Endothelial cell of umbilical vein (primary cell): ENCODE data around the gene BUB3. TPM values are rescaled to one million over a fixed set of nuclear protein-coding genes. Genes with fewer than 3 reads are reported as not detected.

Source experiments
- BruUV-seq: library from RNA; stranded (reverse); fragments of 400-500 nt; replicated peaks from 2 replicates; lab custom pipeline; 2021; lab: Mats Ljungman, UMichigan
- CTCF ChIA-PET: fragments of 300-600, 350-600 bp; sonication (Branson Sonifier 250); formaldehyde crosslinking; loops from one replicate; lab custom pipeline; 2021; ENCODE audit warnings: antibody characterized with exemption, inconsistent platforms; lab: Charles Lee
- POLR2A ChIA-PET: fragments of 300-600, 350-600 bp; sonication (Branson Sonifier 250); formaldehyde crosslinking; loops from one replicate; lab custom pipeline; 2021; ENCODE audit warnings: antibody characterized with exemption, inconsistent platforms; lab: Charles Lee
- DNase-seq: peaks from one replicate; pipeline ENCODE4 v3.0.0-alpha.2; 2011; ENCODE audit warnings: low read depth, low spot score
- FAIRE-seq: peaks from 2 replicates; lab custom pipeline; 2011; peaks lifted over from hg19 to GRCh38; lab: Jason Lieb, UNC
- H2AFZ ChIP-seq: 2 replicates; pipeline ENCODE4 v1.6.0; 2012; ENCODE audit warnings: low read depth, low read length, control low read depth, inconsistent platforms
- H3K27ac ChIP-seq: 2 replicates; pipeline ENCODE4 v1.5.1; 2011; ENCODE audit warnings: low read depth, mild to moderate bottlenecking, control low read depth, low read length, moderate library complexity; ENCODE audit not compliant: insufficient read depth
- H3K27me3 ChIP-seq, 2 experiments: 2 replicates each; pipeline versions ENCODE4 v1.6.0 to v1.6.1; 2011; ENCODE audit warnings: low read length in 2 of 2, mixed read lengths in 1 of 2; ENCODE audit not compliant: control insufficient read depth in 2 of 2, insufficient read depth in 2 of 2
- H3K36me3 ChIP-seq, 2 experiments: 2 replicates in 1 of 2; 3 replicates in 1 of 2; pipeline ENCODE4 v1.5.1; 2011; ENCODE audit warnings: low read length in 2 of 2, mild to moderate bottlenecking in 1 of 2, moderate library complexity in 1 of 2; ENCODE audit not compliant: control insufficient read depth in 2 of 2, insufficient read depth in 2 of 2; ENCODE audit errors: extremely low read depth in 1 of 2
- H3K4me1 ChIP-seq: 3 replicates; pipeline ENCODE4 v1.5.1; 2011; ENCODE audit warnings: mild to moderate bottlenecking, low read length; ENCODE audit not compliant: control insufficient read depth, insufficient read depth; ENCODE audit errors: extremely low read depth
- H3K4me2 ChIP-seq: 2 replicates; pipeline ENCODE4 v1.6.1; 2011; ENCODE audit warnings: low read length, control low read depth, mixed read lengths; ENCODE audit not compliant: insufficient read depth
- H3K4me3 ChIP-seq, 3 experiments: fragments of 200-600 bp in 1 of 3; sonication (generic), shearing (Covaris generic) in 1 of 3; replicated peaks in 1 of 3; 2 replicates each; pipeline ENCODE4 v1.5.1; 2011 to 2016; ENCODE audit warnings: control low read depth in 3 of 3, low read length in 3 of 3, mild to moderate bottlenecking in 2 of 3, inconsistent platforms in 1 of 3, low read depth in 1 of 3, moderate library complexity in 1 of 3; ENCODE audit not compliant: insufficient read depth in 1 of 3
- H3K79me2 ChIP-seq: 2 replicates; pipeline ENCODE4 v1.6.0; 2012; ENCODE audit warnings: low read length, inconsistent platforms; ENCODE audit not compliant: control insufficient read depth, insufficient read depth
- H3K9ac ChIP-seq: replicated peaks from 2 replicates; pipeline ENCODE3; 2011; ENCODE audit warnings: low read length, control low read depth; ENCODE audit not compliant: insufficient read depth; ENCODE audit errors: extremely low read depth
- H3K9me1 ChIP-seq: replicated peaks from 3 replicates; pipeline ENCODE4 v1.6.0; 2011; ENCODE audit warnings: mild to moderate bottlenecking, low read length; ENCODE audit not compliant: control insufficient read depth, insufficient read depth; ENCODE audit errors: extremely low read depth
- H3K9me3 ChIP-seq: replicated peaks from 2 replicates; pipeline ENCODE4 v1.5.1; 2012; ENCODE audit warnings: low read length, inconsistent platforms; ENCODE audit not compliant: control insufficient read depth, insufficient read depth
- H4K20me1 ChIP-seq: replicated peaks from 2 replicates; pipeline ENCODE3; 2011; ENCODE audit warnings: mild to moderate bottlenecking, low read length; ENCODE audit not compliant: control insufficient read depth, insufficient read depth; ENCODE audit errors: extremely low read depth
- CTCF ChIP-seq, 2 donors: IDR thresholded peaks; 1 replicate in 1 of 2; 2 replicates in 1 of 2; pipeline ENCODE4 v1.5.1; 2011; ENCODE audit warnings: low read length in 2 of 2, mild to moderate bottlenecking in 2 of 2, moderate library complexity in 2 of 2, control low read depth in 1 of 2, inconsistent platforms in 1 of 2, low read depth in 1 of 2; ENCODE audit not compliant: insufficient read depth in 1 of 2; ENCODE audit errors: extremely low read depth in 1 of 2
- EZH2 ChIP-seq: IDR thresholded peaks from 2 replicates; pipeline ENCODE4 v1.6.1; 2012; ENCODE audit warnings: borderline replicate concordance, low read depth, mild to moderate bottlenecking, moderate library complexity, low read length, inconsistent platforms; ENCODE audit not compliant: severe bottlenecking
- FOS ChIP-seq: IDR thresholded peaks from 2 replicates; pipeline ENCODE4 v1.6.1; 2011; ENCODE audit warnings: mild to moderate bottlenecking, low read length, moderate library complexity, borderline replicate concordance; ENCODE audit not compliant: insufficient read depth
- GATA2 ChIP-seq: IDR thresholded peaks from 2 replicates; pipeline ENCODE4 v1.7.0; 2011; ENCODE audit warnings: low read depth, mild to moderate bottlenecking, moderate library complexity, mixed read lengths, low read length; ENCODE audit not compliant: insufficient read length, insufficient read depth
- JUN ChIP-seq: IDR thresholded peaks from 2 replicates; pipeline ENCODE4 v1.6.1; 2011; ENCODE audit warnings: borderline replicate concordance, low read depth; ENCODE audit not compliant: insufficient read length, insufficient read depth
- MAX ChIP-seq: IDR thresholded peaks from 2 replicates; pipeline ENCODE4 v1.6.1; 2011; ENCODE audit not compliant: insufficient read depth, insufficient read length
- MYC ChIP-seq: IDR thresholded peaks from one replicate; pipeline ENCODE4 v1.6.1; 2011; ENCODE audit warnings: mild to moderate bottlenecking, low read depth, low read length
- POLR2A ChIP-seq: IDR thresholded peaks from 2 replicates; pipeline ENCODE4 v1.6.1; 2012; ENCODE audit warnings: low read depth, mild to moderate bottlenecking, control low read depth, low read length
- POLR2AphosphoS5 ChIP-seq: IDR thresholded peaks from 2 replicates; pipeline ENCODE4 v1.6.1; 2012; ENCODE audit warnings: low read depth, mild to moderate bottlenecking, control low read depth, low read length, moderate library complexity; ENCODE audit not compliant: insufficient read depth
- dilution Hi-C: fragments of 300-500 bp; cut with MboI; formaldehyde crosslinking; loops from one replicate; pipeline ENCODE4 v1.15.0; 2019; ENCODE audit warnings: low sequenced_read_pairs; ENCODE audit not compliant: extremely low pct_ligation_motif_present
- intact Hi-C: fragments of 100-400 bp; cut with micrococcal nuclease; formaldehyde crosslinking; loops from one replicate; pipeline ENCODE4 v1.10.0; 2022
- polyA plus RNA-seq, 4 experiments: library from polyadenylated mRNA; depleted of rRNA in 3 of 4; stranded (reverse) in 3 of 4; unstranded in 1 of 4; fragments of >200 nt; gene quantifications; 2 replicates each; pipeline versions ENCODE4 v1.2.1 to v1.2.3, GENCODE V29; 2011 to 2012; ENCODE audit warnings: missing spikeins in 1 of 4
- total RNA-seq: library from RNA; stranded (reverse); gene quantifications from 2 replicates; pipeline ENCODE4 v1.2.3, GENCODE V29; 2021

BUB3 gene
- total and polyA plus RNA-seq, 2 donors (not counting 3 experiments of a cell fraction or from before 2014, with no cell fraction given), result 156 to 193 TPM

GRCh38 chr10:123129618-123130271, 24.5 kb upstream of the BUB3 start:
- FAIRE-seq, result no peak
- dilution Hi-C loops, result no loop called here

More at GRCh38 chr10:123129618-123130271, 24.5 kb upstream of the BUB3 start:
- DNase-seq, result no peak
- BruUV-seq, result no TSS peak
- Histone ChIP-seq H3K9me1 (no peaks in the 10 kb centered on the region), H3K79me2 (no peaks in the 10 kb centered on the region), H3K36me3 (no peaks in the 10 kb centered on the region), H4K20me1 (no peaks in the 10 kb centered on the region), H3K4me2 (no peak overlapping the region), H3K27me3 (peaks cover 44 to 70% of the 10 kb centered on the region in 2 experiments), H3K4me3 (no peak overlapping the region), H3K27ac (no peak overlapping the region), H3K9ac (no peak overlapping the region), H3K4me1 (peaks cover 6% of the 10 kb centered on the region), H2AFZ (no peak overlapping the region), H3K9me3 (no peaks in the 10 kb centered on the region)
- TF ChIP-seq MYC (no peak), FOS (no peak), EZH2 (no peak), CTCF (IDR thresholded peaks at IDR 0.05; ENCODE audit: extremely low read depth in 1 of 2, insufficient read depth in 1 of 2, low read depth in 1 of 2, low read length in 2 of 2) (no peak), POLR2A (no peak), POLR2AphosphoS5 (no peak), GATA2 (no peak), MAX (no peak), JUN (no peak)
- intact Hi-C loops, result loop anchor here (5.0 kb wide), 2 partner anchors 482 to 838 kb away; no protein-coding TSS in a partner anchor
- POLR2A ChIA-PET, result no interaction called here
- CTCF ChIA-PET, result no interaction called here
